ENCODE data around the gene CAMK1D.

- no peak for TF ChIP-seq USF1 (IDR thresholded peaks at IDR 0.05; ENCODE audit: borderline replicate concordance, low read depth)
- TF ChIP-seq SMC3 (IDR thresholded peaks at IDR 0.05; ENCODE audit: low read depth, low read length), result no peak
- TF ChIP-seq CTCF (IDR thresholded peaks at IDR 0.05), result no peak
- TF ChIP-seq MAX (IDR thresholded peaks at IDR 0.05; ENCODE audit: low read depth), result no peak
- TF ChIP-seq FOSL2 (IDR thresholded peaks at IDR 0.05; ENCODE audit: borderline replicate concordance, low read depth), result no peak
- TF ChIP-seq POLR2AphosphoS5 (IDR thresholded peaks at IDR 0.05; ENCODE audit: low read depth, low read length), result no peak
Measured at GRCh38 chr10:12491491-12491890, 142.1 kb downstream of the CAMK1D start.

Measured in SK-N-SH (cell line).